ENCODE measurements around the gene GTPBP6.
"Not testable (repeated sequence)": the region's sequence is repeated elsewhere in the genome, so short reads cannot be mapped to it uniquely, and the experiment has no call there.

GTPBP6 gene

GRCh38 chrX:314781-315595 lies 3.6 kb downstream of the GTPBP6 start:
- no peak for DNase-seq

DNA sequence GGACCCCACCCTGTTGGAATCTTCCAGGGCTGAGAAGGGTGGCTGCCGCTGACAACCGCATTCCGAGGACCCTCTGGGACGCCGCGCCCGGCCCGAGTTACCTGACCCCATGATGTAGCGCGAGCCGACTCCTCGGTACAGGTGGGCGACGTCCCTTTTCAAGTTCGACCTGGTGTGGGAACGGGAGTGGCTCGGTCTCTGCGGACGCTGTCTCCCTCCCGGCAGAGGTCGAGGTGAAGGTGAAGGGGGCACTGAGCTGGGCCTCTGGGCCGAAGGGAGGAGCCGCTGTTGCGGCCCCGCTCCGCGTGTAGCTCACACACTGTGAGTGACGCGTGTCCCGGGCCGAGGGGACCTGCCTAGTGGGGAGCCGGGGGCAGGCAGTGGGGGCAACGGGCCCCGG lies 4.5 kb downstream of the GTPBP6 start:
- DNase-seq, result no peak

DNA sequence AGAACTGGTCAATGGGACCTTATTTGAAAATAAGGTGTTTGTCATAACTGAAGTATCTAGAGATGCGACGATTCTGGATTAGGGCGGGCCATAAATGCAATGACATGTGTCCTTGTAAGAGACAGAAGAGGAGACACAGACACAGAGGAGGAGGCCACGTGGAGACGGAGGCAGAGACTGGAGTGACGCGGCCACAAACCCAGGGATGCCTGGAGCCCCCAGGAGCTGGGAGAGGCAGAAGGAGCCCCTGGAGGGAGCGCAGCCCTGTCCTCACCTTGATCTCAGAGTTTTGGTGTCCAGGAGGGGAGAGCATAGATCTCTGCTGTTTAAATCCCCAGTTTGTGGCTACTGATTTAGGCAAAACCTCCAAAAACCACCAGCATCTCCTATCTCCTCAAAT lies 5.0 kb downstream of the GTPBP6 start:
- no peak for DNase-seq

- no peak for DNase-seq
These were observed 5.8 kb downstream of the GTPBP6 start for GRCh38 chrX:312621-313331.

- no peak for DNase-seq
These were observed 7.2 kb downstream of the GTPBP6 start for GRCh38 chrX:311156-312129.

- DNase-seq, result no peak
These were observed 7.9 kb downstream of the GTPBP6 start for GRCh38 chrX:310621-311155.

DNA sequence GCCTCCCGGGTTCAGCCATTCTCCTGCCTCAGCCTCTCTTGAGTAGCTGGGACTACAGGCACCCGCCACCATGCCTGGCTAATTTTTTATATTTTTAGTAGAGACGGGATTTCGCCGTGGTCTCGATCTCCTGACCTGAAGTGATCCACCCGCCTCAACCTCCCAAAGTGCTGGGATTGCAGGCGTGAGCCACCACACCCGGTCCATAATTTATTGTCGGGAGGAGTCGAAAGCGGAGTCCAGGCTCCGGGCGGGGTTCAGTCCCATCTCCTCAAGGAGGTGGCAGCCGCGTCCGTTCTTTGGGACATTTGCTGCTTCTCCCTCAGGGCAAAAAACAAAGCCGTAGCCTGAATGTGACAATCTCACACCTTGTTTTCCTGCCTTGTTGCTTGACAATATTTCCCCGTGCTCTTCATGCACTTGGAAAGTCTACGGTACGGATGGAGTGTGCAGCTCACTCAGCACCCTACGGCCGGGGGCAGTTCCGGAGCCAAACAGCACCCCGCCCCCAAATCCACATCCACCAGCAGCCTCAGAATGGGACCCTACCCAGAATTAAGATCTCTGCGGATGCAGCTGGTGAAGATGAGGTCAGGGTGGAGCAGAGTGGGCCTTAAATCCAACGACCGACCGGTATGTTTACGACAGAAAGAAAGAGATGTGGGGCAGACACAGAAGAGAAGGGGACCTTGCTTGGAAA lies 9.6 kb downstream of the GTPBP6 start:
- no peak for DNase-seq

GRCh38 chrX:307261-308111 lies 11.1 kb downstream of the GTPBP6 start:
- DNase-seq, result no peak

DNA sequence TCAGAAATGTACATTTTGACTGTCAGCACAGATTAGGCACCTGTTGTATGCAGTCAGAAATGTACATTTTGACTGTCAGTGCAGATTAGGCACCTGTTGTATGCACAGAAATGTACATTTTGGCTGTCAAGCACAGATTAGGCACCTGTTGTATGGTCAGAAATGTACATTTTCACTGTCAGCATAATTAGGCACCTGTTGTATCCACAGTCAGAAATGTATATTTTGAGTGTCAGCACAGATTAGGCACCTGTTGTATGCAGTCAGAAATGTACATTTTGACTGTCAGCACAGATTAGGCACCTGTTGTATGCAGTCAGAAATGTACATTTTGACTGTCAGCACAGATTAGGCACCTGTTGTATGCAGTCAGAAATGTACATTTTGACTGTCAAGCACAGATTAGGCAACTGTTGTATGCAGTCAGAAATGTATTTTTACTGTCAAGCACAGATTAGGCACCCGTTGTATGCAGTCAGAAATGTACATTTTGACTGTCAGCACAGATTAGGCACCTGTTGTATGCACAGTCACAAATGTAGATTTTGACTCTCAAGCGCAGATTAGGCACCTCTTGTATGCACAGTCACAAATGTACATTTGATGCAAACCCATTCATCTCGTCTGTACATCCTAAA lies 11.9 kb downstream of the GTPBP6 start:
- not testable (repeated sequence) for DNase-seq

GRCh38 chrX:305781-306613 lies 12.6 kb downstream of the GTPBP6 start:
- not testable (repeated sequence) for DNase-seq

DNA sequence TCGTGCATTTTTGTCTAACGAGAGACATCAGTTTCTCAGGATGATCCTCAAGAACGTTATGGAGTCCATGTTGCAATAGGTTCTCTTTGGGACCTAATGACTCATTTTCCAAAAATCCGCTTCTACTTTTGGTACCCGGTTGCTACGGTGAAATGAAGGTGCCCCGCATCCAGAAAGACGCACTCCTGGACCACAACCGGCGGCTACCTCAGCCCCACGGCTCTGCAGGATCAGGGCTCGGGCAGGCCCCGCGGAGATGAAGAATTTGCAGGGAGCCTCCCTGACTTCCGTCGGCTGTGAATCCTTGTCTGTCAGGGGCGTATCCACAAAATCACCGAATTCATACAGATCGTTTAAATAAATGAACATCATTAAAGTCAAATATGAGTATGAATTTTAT lies 15.6 kb downstream of the GTPBP6 start:
- no peak for DNase-seq

- DNase-seq, result no peak
These were observed 18.3 kb downstream of the GTPBP6 start for GRCh38 chrX:300334-300733.

GRCh38 chrX:298993-299392 lies 19.6 kb downstream of the GTPBP6 start:
- no peak for DNase-seq

GRCh38 chrX:295136-295535 lies 23.5 kb downstream of the GTPBP6 start:
- DNase-seq, result no peak

- DNase-seq, result no peak
These were observed 25.4 kb downstream of the GTPBP6 start for GRCh38 chrX:292900-293897.

DNA sequence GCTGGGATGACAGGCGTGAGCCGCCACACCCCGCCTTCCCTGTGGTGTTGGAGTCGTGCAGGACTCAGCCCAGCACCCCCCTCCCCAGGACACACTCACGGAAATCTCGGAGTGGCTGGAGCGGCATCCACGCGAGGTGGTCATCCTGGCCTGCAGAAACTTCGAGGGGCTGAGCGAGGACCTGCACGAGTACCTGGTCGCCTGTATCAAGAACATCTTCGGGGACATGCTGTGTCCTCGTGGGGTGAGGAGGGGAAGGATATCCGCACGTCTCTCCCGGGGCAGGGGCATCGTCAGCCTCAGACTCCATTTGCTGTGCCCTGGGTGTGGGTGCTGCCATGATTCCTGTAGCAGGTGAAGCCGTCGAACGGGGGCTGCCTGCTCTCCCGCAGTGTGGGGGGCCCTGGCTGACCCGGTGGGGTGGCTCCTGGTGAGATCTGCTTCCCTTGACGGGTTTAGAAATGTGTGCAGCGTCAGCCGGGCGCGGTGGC lies 27.1 kb downstream of the GTPBP6 start:
- DNase-seq, result no peak

- DNase-seq, result no peak
These were observed 28.0 kb downstream of the GTPBP6 start for GRCh38 chrX:290476-291166.

GRCh38 chrX:288561-288991 lies 30.0 kb downstream of the GTPBP6 start:
- DNase-seq, result no peak
